Measurements from ENCODE around the gene FAM222A. TPM values are rescaled to one million over a fixed set of nuclear protein-coding genes. Genes with fewer than 3 reads are reported as not detected.
A peak's percentile ranks its signal among the peaks of the same experiment; 100 is the strongest.

Gene FAM222A
- total and polyA plus RNA-seq, 2 of the 4 experiments (the other 2 are of a cell fraction), result under 0.01 to 0.32 TPM

GRCh38 chr12:109714913-109715244, 1.3 kb downstream of the FAM222A start:
- POLR2A ChIA-PET (ENCODE audit: unreplicated experiment), result no interaction called here
- Histone ChIP-seq H2AK5ac (ENCODE audit: low read depth, low read length) (no peak overlapping the region), H2AK9ac (replicated peaks; ENCODE audit: low read depth, low read length, poor library complexity) (peak overlapping the region; percentile 33), H2BK20ac (ENCODE audit: low read depth, low read length) (no peak overlapping the region), H3K36me3 (ENCODE audit: control insufficient read depth, insufficient read depth, low read length) (no peaks in the 10 kb centered on the region), H3K27me3 (ENCODE audit: control insufficient read depth, insufficient read depth, low read length) (peaks cover 67% of the 10 kb centered on the region), H4K8ac (ENCODE audit: low read depth in 2 of 2, low read length in 2 of 2) (no peak overlapping the region), H4K20me1 (ENCODE audit: insufficient read depth, low read length) (no peaks in the 10 kb centered on the region; the same call in none of the 2 replicates), H3K4me2 (ENCODE audit: low read depth, low read length) (no peak overlapping the region), H3K4ac (ENCODE audit: low read depth, low read length) (no peak overlapping the region), H2AFZ (replicated peaks; ENCODE audit: low read length, poor library complexity) (peak overlapping the region; percentile 95), H2BK15ac (ENCODE audit: low read depth, low read length) (no peak overlapping the region), H2BK5ac (ENCODE audit: low read depth, low read length, poor library complexity, severe bottlenecking) (no peak overlapping the region), H3K56ac (ENCODE audit: extremely low read depth, insufficient read depth, low read length) (no peak overlapping the region), H3K4me3 (ENCODE audit: insufficient read depth, low read depth, low read length) (no peak overlapping the region), H3K9me3 (ENCODE audit: control insufficient read depth, insufficient read depth, low read length) (no peaks in the 10 kb centered on the region), H4K91ac (ENCODE audit: insufficient read depth, low read depth, low read length) (no peak overlapping the region), H3K79me1 (ENCODE audit: low read depth in 1 of 2, low read length in 2 of 2) (no peaks in the 10 kb centered on the region), H3K9me1 (ENCODE audit: insufficient read depth, low read length) (no peaks in the 10 kb centered on the region), H4K5ac (ENCODE audit: low read depth, low read length) (no peak overlapping the region), H3K4me1 (ENCODE audit: control insufficient read depth, insufficient read depth, low read length) (peaks cover 2% of the 10 kb centered on the region; the same call in 1 of the 2 replicates), H3K23ac (ENCODE audit: low read depth, low read length) (no peak overlapping the region), H2BK120ac (ENCODE audit: low read depth, low read length) (no peak overlapping the region), H3K14ac (replicated peaks; ENCODE audit: low read depth, low read length) (no peak overlapping the region), H3K27ac (ENCODE audit: insufficient read depth, low read length) (no peak overlapping the region), H3K18ac (ENCODE audit: low read depth, low read length) (no peak overlapping the region), H3K9ac (ENCODE audit: low read depth, low read length) (no peak overlapping the region)
- 62% methylated on average over 2 of the region's 13 CpGs; no CpG with 5 or more reads in 1 of the 2 experiments for WGBS, 2 experiments (ENCODE audit: extremely low coverage in 2 of 2, insufficient read length in 1 of 2)
- intact Hi-C loops (cut with micrococcal nuclease), result loop anchor here (5.0 kb wide), 2 partner anchors 57 to 118 kb away; no protein-coding TSS in a partner anchor
- no peak for DNase-seq
- no TSS peak for BruUV-seq (replicated peaks)
- CTCF ChIA-PET, result interaction anchor here (0.6 to 1.4 kb wide), 2 partner anchors 11 to 25 kb away, joined by 3 to 7 read pairs; no protein-coding TSS in a partner anchor
- dilution Hi-C loops (cut with HindIII; ENCODE audit: low sequenced_read_pairs, unreplicated experiment), result no loop called here
- no peak for ATAC-seq (ENCODE audit: low read depth)
- in situ Hi-C loops (cut with MboI; ENCODE audit: low sequenced_read_pairs), result no loop called here
- TF ChIP-seq USF2 (IDR thresholded peaks at IDR 0.05; ENCODE audit: low read depth, low read length) (no peak), SMC3 (IDR thresholded peaks at IDR 0.05; ENCODE audit: low read depth, low read length) (no peak), RCOR1 (IDR thresholded peaks at IDR 0.05; ENCODE audit: insufficient replicate concordance, low read length) (no peak), CHD1 (IDR thresholded peaks at IDR 0.05; ENCODE audit: low read depth, low read length) (no peak), MAZ (IDR thresholded peaks at IDR 0.05; ENCODE audit: borderline replicate concordance, low read depth, low read length) (no peak)
